Kidney (tissue), 14 donors: ENCODE data around the gene SPX. TPM values are rescaled to one million over a fixed set of nuclear protein-coding genes. Genes with fewer than 3 reads are reported as not detected.

Source experiments
- DNase-seq, 5 donors: peaks; one replicate each; pipeline ENCODE4 v3.0.0-alpha.2; 2013 to 2020
- FAIRE-seq: peaks from 2 replicates; lab custom pipeline; 2012; peaks lifted over from hg19 to GRCh38; lab: Jason Lieb, UNC
- H3K27ac ChIP-seq, 2 donors: one replicate each; pipeline ENCODE4 v1.7.0; 2013; ENCODE audit warnings: low read depth in 2 of 2, low read length in 2 of 2, inconsistent platforms in 1 of 2
- H3K27me3 ChIP-seq: one replicate; pipeline ENCODE4 v1.7.1; 2013; ENCODE audit warnings: low read length, inconsistent platforms; ENCODE audit not compliant: control insufficient read depth, insufficient read depth
- H3K36me3 ChIP-seq, 3 donors: one replicate each; pipeline versions ENCODE4 v1.7.0 to v1.7.1; 2013; ENCODE audit warnings: low read length in 3 of 3, control low read depth in 1 of 3, inconsistent platforms in 1 of 3; ENCODE audit not compliant: insufficient read depth in 3 of 3, control insufficient read depth in 2 of 3
- H3K4me1 ChIP-seq, 3 donors: one replicate each; pipeline versions ENCODE4 v1.7.0 to v1.7.1; 2013; ENCODE audit warnings: low read length in 3 of 3, inconsistent platforms in 1 of 3, low read depth in 1 of 3; ENCODE audit not compliant: control insufficient read depth in 2 of 3, insufficient read depth in 2 of 3
- H3K4me3 ChIP-seq, 3 donors: one replicate each; pipeline versions ENCODE4 v1.7.0 to v1.8.1; 2013; ENCODE audit warnings: low read length in 3 of 3, control low read depth in 1 of 3, inconsistent platforms in 1 of 3
- H3K9ac ChIP-seq, 3 donors: one replicate each; pipeline versions ENCODE4 v1.7.0 to v1.7.1; 2013; ENCODE audit warnings: low read length in 3 of 3, control low read depth in 1 of 3, inconsistent platforms in 1 of 3
- H3K9me3 ChIP-seq, 3 donors: one replicate each; pipeline versions ENCODE4 v1.7.0 to v1.7.1; 2013; ENCODE audit warnings: low read length in 3 of 3, control low read depth in 1 of 3, inconsistent platforms in 1 of 3; ENCODE audit not compliant: control insufficient read depth in 2 of 3, insufficient read depth in 1 of 3
- CTCF ChIP-seq: IDR thresholded peaks from 3 replicates; pipeline ENCODE4 v1.5.1; 2012; ENCODE audit warnings: mild to moderate bottlenecking, moderate library complexity, borderline replicate concordance; ENCODE audit not compliant: insufficient read depth; ENCODE audit errors: extremely low read depth
- intact Hi-C: fragments of 100-400 bp; cut with DNase I; formaldehyde crosslinking; loops from one replicate; pipeline ENCODE4 v1.11.1; 2022
- polyA plus RNA-seq: library from polyadenylated mRNA; stranded (reverse); fragments of 350-450 nt; fragmentation: Illumina TruSeq; extraction: RNeasy Lipid Tissue Mini Kit (QIAGEN cat#74804); gene quantifications from one replicate; pipeline ENCODE4 v1.2.3, GENCODE V29; 2014; ENCODE audit warnings: low read depth, low replicate concordance; ENCODE audit not compliant: insufficient read depth
- total RNA-seq: library from RNA; stranded (reverse); fragmentation: NEBNext Ultra II Directional; extraction: Animal tissue kit (Norgen Biotek cat#: 25700); gene quantifications from one replicate; pipeline ENCODE4 v1.2.1, GENCODE V29; 2021
- donor health status: control.
- donor health status: control.
- donor health status: control.
- donor health status: control.
- donor health status: control.
- donor health status: DM: yes; HTN: yes; CAD: no.
- donor health status: Normal renal cell carcinoma (clear cell type).

SPX gene
- total and polyA plus RNA-seq, 2 donors from 2014 or later, result 28.2 to 52.2 TPM

- Histone ChIP-seq H3K27me3 (no peaks in the 10 kb centered on the region), H3K9ac (no peak overlapping the region), H3K4me3 (no peak overlapping the region), H3K9me3 (no peaks in the 10 kb centered on the region), H3K4me1 (no peaks in the 10 kb centered on the region), H3K36me3 (no peaks in the 10 kb centered on the region), H3K27ac (no peak overlapping the region)
- intact Hi-C loops, result no loop called here
- no peak for TF ChIP-seq CTCF
- DNase-seq (no peak), FAIRE-seq (no peak)
Observed at GRCh38 chr12:21558100-21558679, 32.1 kb downstream of the SPX start.

- no peaks in the 10 kb centered on the region for H3K9me3 ChIP-seq
- FAIRE-seq (no peak), DNase-seq (no peak)
- H3K9ac ChIP-seq, result no peak overlapping the region
- H3K36me3 ChIP-seq, result no peaks in the 10 kb centered on the region
- H3K27me3 ChIP-seq, result no peaks in the 10 kb centered on the region
- no peak overlapping the region for H3K27ac ChIP-seq
- no peak for TF ChIP-seq CTCF
- H3K4me3 ChIP-seq, result no peak overlapping the region
- H3K4me1 ChIP-seq, result no peaks in the 10 kb centered on the region
- intact Hi-C loops, result no loop called here
Observed at GRCh38 chr12:21559855-21560569, 33.9 kb downstream of the SPX start.

GRCh38 chr12:21561158-21561557, 35.1 kb downstream of the SPX start:
- peaks cover 0 to 3% (median 0%) of the 10 kb centered on the region in 3 donors for H3K4me1 ChIP-seq
- DNase-seq, result no peak

More at GRCh38 chr12:21561158-21561557, 35.1 kb downstream of the SPX start:
- Histone ChIP-seq H3K4me3 (no peak overlapping the region), H3K27me3 (no peaks in the 10 kb centered on the region), H3K9me3 (no peaks in the 10 kb centered on the region), H3K36me3 (no peaks in the 10 kb centered on the region), H3K9ac (no peak overlapping the region), H3K27ac (no peak overlapping the region)
- no peak for TF ChIP-seq CTCF
- FAIRE-seq, result no peak
- intact Hi-C loops, result no loop called here
